Urinary bladder (tissue), 4 donors: ENCODE results near the gene THADA. TPM values are rescaled to one million over a fixed set of nuclear protein-coding genes. Genes with fewer than 3 reads are reported as not detected.
A peak's percentile ranks its signal among the peaks of the same experiment; 100 is the strongest.

ENCODE experiments used
- DNase-seq: peaks from one replicate; pipeline ENCODE4 v3.0.0-alpha.2; 2015; ENCODE audit errors: extremely low spot score
- H3K27ac ChIP-seq: one replicate; pipeline ENCODE4 v1.5.1; 2013; ENCODE audit warnings: low read depth, mild to moderate bottlenecking, moderate library complexity
- H3K36me3 ChIP-seq: one replicate; pipeline ENCODE4 v1.6.1; 2013; ENCODE audit warnings: mild to moderate bottlenecking, moderate library complexity; ENCODE audit not compliant: insufficient read depth
- H3K4me1 ChIP-seq: one replicate; pipeline ENCODE4 v1.6.1; 2013; ENCODE audit warnings: mild to moderate bottlenecking, moderate library complexity; ENCODE audit not compliant: insufficient read depth
- H3K4me3 ChIP-seq: one replicate; pipeline ENCODE4 v1.5.1; 2013; ENCODE audit warnings: low read depth, low read length
- WGBS: extraction: QIAGEN DNeasy Blood & Tissue Kit; methylation state at CpG from one replicate; pipeline ENCODE4 v1.1.7; 2013; 5-methylcytosine and 5-hydroxymethylcytosine counted together
- polyA plus RNA-seq: library from polyadenylated mRNA; stranded (reverse); fragments of 200-250 nt; gene quantifications from one replicate; pipeline ENCODE4 v1.2.3, GENCODE V29; 2013
- total RNA-seq: library from RNA; depleted of rRNA; stranded (reverse); fragments of >200 nt; gene quantifications from one replicate; pipeline ENCODE4 v1.2.3, GENCODE V29; 2014
- donor health status: healthy with polysubstance abuse.
- donor health status: healthy.

THADA gene
- total and polyA plus RNA-seq, 2 donors, result 12.2 to 71.6 TPM

DNA sequence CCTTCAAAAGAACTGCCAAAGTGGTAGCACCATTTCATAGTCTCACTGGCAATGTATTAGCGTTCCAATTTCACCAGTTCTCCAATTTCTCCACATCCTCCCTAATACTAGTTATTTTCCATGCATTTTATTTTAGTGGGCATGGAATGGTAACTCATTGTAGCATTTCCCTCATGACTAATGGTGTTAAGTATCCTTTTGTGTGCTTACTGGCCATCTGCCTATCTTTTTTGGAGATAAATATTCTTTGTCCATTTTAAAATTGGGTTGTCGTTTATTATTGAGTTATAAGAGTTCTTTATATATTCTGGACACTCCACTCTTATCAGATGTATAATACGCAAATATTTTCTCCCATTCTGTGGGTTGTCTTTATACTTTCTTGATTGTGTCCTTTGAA lies 107.1 kb downstream of the THADA start:
- WGBS, result 90% methylated on average over 3 of the region's 3 CpGs
- H3K27ac ChIP-seq, result no peak overlapping the region
- H3K4me1 ChIP-seq, result no peaks in the 10 kb centered on the region
- H3K4me3 ChIP-seq, result no peak overlapping the region
- DNase-seq, result no peak
- H3K36me3 ChIP-seq, result no peaks in the 10 kb centered on the region

DNA sequence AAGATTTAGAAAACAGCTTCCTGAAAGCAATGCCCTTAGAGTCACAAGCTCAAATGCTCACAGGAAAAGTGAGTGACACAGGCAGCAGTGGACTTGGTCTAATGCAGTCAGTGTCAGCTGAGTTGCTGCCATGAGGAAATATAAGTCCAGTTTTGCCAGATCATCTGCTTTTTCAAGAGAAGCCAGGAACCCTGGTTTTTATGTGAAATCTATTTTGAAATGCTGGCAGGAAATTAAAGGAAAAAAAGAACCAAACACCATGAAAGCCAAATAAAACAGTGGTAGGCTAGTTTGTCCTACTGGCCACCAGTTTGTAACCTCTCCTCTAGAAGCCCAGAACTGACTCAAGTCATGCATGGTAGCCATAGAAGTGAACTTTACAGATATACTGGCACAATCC lies 109.2 kb downstream of the THADA start:
- DNase-seq, result no peak
- no peaks in the 10 kb centered on the region for H3K4me1 ChIP-seq

DNA sequence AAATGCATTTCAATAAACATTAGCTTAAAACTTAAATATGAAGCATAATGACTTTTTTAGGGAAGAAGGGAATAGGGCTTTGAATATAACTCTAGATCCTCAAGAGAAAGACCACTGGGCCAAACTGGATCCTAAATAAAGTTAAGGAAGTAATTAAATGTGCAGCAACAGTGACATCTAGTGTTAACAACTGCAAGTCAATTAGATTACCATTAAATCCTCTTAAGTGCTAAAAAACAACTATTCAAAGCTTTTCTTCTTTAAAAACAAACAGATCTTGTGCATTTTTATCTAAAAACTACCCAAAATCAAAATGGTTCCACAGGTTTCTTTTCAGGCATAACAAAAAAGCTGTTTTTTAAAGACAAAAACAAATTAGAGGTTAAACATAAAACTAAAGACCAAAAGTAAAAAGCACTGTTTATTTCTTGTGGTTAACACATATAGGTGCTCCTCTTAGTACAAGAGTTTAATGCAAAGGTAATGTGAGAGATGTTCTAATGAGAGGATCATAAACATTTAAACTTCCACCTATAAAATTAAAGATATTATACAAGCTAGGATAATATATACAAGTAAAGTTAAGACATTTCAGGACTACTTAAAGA lies 111.4 kb downstream of the THADA start:
- Histone ChIP-seq H3K4me1 (no peaks in the 10 kb centered on the region), H3K27ac (no peak overlapping the region), H3K4me3 (no peak overlapping the region), H3K36me3 (peaks cover 3% of the 10 kb centered on the region)
- peak; percentile 83 for DNase-seq

More for the DNA sequence above, 109.2 kb downstream of the THADA start:
- peaks cover 3% of the 10 kb centered on the region for H3K36me3 ChIP-seq
- peak overlapping the region; percentile 3 for H3K27ac ChIP-seq
- no peak overlapping the region for H3K4me3 ChIP-seq

DNA sequence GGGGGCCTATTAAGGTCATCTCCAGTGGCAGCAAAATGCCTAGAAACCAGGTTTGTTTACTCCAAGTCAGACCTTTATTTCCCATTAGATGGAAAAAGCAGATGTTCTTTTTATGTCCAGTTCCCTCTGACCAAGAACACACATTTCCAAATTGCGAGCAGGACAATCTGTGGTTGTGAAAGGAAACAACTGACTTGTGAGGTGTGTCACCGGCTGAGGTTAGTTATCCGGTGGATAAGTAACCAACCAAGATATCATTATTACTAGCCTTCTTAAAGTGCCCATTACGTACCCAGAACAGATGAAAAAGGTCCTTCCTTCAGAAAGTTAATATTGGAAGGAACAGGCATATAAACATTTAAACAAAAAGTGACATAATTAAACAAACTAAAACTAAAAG lies 112.9 kb downstream of the THADA start:
- H3K4me1 ChIP-seq, result no peaks in the 10 kb centered on the region
- no peak overlapping the region for H3K4me3 ChIP-seq
- peak overlapping the region; percentile 50 for H3K27ac ChIP-seq
- no peak for DNase-seq
- WGBS, result 38% methylated on average over 4 of the region's 4 CpGs
- peaks cover 3% of the 10 kb centered on the region for H3K36me3 ChIP-seq

DNA sequence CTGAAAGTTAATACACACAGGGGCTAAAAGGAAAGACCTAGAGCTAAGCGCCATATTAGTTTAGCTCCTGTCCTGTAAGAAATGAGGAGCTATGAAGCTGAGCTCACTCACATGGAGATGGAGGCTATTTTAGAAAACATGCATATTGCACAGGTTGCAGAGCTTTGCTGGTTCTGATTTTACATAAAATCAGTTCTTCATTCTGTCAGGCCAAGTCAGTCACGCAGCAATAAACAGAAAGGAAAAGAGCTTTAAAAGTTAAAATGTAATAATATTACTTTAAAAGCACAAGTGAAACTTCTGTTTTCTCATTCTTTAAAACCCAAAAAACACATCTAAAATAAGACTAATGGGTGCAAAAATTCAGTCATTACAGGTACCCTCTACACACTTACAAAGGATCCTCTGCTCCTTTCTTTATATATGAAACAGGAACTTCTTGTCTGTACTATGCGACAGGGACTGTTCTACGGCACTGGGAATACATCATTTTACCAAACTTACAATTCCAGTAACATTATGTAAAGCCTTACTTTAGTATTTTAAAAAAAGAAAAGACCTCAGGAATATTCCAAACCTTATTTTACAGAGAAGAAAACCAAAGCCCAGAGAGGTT lies 113.8 kb downstream of the THADA start:
- Histone ChIP-seq H3K27ac (peak overlapping the region; percentile 38), H3K4me3 (no peak overlapping the region), H3K36me3 (peaks cover 3% of the 10 kb centered on the region), H3K4me1 (no peaks in the 10 kb centered on the region)
- no peak for DNase-seq
- 92% methylated on average over 4 of the region's 4 CpGs for WGBS

DNA sequence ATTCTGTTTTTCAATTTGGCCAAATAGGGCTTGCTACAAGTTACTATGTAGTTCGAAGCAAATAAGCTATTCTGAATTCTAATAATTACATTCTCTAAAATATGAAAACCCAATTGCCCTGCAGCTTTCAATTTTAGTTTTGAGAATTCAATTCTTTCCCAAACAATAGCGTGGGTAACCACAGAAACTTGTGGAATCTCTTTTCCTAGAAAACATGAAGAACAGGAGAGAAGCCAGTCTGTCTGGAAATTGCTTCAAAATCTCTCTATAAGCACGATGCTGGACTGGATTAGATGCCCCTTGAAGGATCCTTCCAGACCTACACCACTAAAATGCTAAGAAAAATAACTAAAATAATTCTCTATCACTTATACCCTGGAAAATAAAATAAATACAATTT lies 115.0 kb downstream of the THADA start:
- Histone ChIP-seq H3K4me3 (no peak overlapping the region), H3K36me3 (peaks cover 3% of the 10 kb centered on the region), H3K27ac (no peak overlapping the region), H3K4me1 (no peaks in the 10 kb centered on the region)
- 94% methylated on average over 3 of the region's 3 CpGs for WGBS
- DNase-seq, result no peak

DNA sequence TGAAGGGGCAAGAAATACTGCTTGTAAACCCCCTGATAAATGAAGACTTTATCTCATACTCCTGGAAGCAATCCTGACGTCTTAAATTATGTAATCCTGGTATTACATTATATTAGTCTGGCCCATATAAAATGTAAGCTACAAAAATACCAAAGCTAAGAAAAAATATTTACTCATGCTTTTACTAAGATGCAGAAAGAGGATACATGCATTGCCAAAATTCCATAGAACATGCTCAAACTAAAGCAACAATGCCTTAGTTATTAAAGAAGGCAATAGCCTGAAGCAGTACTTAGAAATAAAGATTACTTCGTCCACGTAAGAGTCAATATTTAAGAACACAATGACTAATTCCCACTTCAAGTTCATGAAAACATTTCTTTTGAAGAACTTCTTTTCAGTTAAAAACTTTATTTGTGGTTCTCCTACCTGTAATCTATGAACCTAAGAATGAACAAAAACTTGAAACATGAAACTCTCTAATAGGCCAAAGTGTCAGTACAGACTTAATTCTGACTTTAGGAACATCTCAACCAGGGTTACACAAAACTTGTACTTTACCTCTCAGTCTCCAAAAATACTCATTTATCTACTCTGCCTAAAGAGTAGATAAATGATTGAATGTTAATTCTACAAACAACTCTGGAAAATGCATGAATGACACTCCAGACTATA lies 117.3 kb downstream of the THADA start:
- H3K4me3 ChIP-seq, result no peak overlapping the region
- H3K36me3 ChIP-seq, result peaks cover 3% of the 10 kb centered on the region
- H3K4me1 ChIP-seq, result no peaks in the 10 kb centered on the region
- no peak for DNase-seq
- 32% methylated on average over 3 of the region's 3 CpGs for WGBS
- peak overlapping the region; percentile 38 for H3K27ac ChIP-seq

DNA sequence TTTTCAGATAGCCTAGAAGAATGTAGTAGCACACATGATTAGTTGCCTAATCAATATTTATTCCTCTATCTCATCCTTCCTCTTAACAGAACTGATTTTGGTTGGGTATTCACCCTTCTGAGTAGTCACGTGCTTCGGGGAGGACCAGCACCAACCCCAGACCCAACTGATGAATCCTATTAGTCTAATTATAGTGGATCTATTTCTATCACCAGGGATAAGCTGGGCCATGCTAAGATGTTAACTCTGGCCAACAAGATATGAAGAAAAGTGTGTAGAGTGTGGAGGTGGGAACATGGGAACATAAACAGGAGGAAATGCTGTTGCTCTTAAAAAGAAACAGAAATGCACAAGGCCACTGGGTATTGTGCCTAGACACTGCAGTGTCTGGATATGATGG lies 119.9 kb downstream of the THADA start:
- Histone ChIP-seq H3K27ac (no peak overlapping the region), H3K4me1 (no peaks in the 10 kb centered on the region), H3K4me3 (no peak overlapping the region), H3K36me3 (no peaks in the 10 kb centered on the region)
- no peak for DNase-seq
- 95% methylated on average over 2 of the region's 2 CpGs for WGBS

DNA sequence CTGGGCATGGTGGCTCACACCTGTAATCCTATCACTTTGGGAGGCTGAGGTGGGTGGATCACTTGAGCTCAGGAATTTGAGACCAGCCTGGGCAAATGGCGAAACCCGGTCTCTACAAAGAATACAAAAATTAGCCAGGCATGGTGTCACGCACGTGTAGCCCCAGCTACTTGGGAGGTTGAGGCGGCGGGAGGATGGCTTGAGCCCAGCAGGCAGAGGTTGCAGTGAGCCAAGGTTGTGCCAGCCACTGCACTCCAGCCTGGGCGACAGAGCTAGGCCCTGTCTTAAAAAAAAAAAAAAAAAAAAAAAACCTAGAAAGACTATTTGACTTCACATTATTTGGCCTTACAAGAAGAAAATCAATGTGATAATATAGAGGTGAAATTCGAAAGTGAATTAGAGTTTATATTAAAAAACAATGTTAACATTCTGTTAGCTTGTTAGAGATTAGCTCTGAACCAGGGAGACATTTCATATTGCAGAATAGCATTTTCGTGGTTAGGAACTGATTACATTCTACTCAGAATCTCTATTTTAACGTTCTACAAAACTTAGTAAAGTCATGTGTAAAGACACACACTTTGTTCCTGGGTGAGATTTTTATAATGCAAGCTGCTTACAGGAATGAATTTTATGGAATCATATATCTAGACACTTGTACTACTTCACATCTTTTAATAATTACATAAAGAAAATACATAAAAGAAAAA lies 120.5 kb downstream of the THADA start:
- Histone ChIP-seq H3K4me1 (no peaks in the 10 kb centered on the region), H3K36me3 (no peaks in the 10 kb centered on the region), H3K27ac (no peak overlapping the region), H3K4me3 (no peak overlapping the region)
- WGBS, result 94% methylated on average over 10 of the region's 10 CpGs
- no peak for DNase-seq

DNA sequence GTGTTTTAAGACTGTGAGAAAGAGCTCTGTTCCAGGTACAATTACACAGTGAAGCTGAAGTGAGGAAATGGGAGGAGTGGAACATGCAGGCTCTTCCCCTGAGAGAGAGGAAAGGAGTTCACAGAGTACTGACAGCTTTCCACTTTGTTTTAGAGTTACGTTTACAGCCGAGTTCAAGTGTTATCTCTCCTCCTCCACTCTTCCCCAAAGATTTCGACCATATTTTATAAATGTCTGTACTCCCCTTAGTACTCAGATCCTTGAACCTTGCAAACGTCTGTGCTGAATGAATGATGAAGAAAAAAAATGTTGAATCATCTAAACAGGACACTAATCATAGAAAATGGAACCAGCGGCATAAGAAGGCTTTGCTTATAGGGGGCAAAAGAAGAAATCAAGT lies 121.6 kb downstream of the THADA start:
- Histone ChIP-seq H3K4me1 (no peaks in the 10 kb centered on the region), H3K36me3 (no peaks in the 10 kb centered on the region), H3K27ac (no peak overlapping the region), H3K4me3 (no peak overlapping the region)
- DNase-seq, result no peak
- WGBS, result 80% methylated on average over 5 of the region's 5 CpGs

DNA sequence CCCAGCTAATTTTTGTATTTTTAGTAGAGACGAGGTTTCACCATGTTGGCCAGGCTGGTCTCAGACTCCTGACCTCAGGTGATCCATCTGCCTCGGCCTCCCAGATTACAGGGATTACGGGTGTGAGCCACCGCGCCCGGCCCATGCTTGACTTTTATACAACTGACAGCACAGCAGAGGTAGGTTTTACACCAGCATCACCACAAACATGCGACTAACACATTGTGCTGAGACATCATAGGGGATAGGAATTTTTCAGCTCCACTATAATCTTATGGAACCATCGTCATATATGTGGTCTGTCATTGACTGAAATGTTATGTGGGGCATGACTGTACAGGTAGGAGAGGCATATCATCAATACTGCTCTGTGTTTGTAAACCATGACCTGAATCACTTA lies 122.1 kb downstream of the THADA start:
- WGBS, result 85% methylated on average over 8 of the region's 8 CpGs
- Histone ChIP-seq H3K27ac (no peak overlapping the region), H3K4me3 (no peak overlapping the region), H3K36me3 (no peaks in the 10 kb centered on the region), H3K4me1 (no peaks in the 10 kb centered on the region)
- no peak for DNase-seq

DNA sequence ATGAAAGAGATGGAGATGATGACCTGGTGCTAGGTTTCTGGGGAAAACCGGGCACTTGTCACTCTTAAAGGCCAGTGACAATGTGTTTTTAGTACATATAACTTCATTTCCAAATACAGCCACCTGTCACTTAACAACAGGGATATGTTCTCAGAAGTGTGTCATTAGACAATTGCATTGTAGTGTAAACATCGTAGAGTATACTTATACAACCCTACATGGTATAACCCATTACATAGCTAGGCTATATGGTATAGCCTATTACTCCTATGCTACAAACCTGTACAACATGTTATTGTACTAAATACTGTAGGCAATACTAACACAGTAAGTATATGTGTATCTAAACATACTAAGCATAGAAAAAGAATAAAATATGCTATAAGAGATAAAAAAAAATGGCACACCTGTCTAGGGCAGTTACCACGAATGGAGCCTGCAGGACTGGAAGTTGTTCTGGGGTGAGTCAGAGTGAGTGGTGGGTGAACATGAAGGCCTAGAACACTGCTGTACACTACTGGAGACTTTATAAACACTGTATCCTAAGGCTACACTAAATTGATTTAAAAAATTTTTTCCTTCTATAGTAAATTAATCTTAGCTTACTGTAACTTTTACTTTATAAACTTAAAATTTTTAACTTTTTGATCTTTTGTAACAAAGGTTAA lies 123.2 kb downstream of the THADA start:
- no peak overlapping the region for H3K27ac ChIP-seq
- H3K4me3 ChIP-seq, result no peak overlapping the region
- H3K36me3 ChIP-seq, result no peaks in the 10 kb centered on the region
- 93% methylated on average over 3 of the region's 3 CpGs for WGBS
- H3K4me1 ChIP-seq, result no peaks in the 10 kb centered on the region
- DNase-seq, result no peak

DNA sequence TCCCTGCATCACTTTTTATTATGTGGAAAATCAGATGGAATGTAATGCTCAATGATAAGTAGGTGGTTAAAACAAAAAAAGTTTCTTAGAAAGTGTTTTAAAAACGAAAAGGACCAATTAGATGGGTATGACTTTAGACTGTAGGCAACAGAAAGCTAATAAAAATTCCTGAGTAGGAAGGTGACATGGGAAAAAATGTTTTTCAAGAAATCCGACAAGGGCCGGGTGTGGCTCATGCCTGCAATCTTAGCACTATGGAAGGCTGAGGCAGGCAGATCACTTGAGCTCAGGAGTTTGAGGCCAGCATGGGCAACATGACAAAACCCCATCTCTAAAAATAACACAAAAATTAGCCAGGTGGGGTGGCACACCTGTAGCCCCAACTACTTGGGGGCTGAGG lies 126.1 kb downstream of the THADA start:
- Histone ChIP-seq H3K36me3 (no peaks in the 10 kb centered on the region), H3K4me3 (no peak overlapping the region), H3K4me1 (no peaks in the 10 kb centered on the region), H3K27ac (no peak overlapping the region)
- no peak for DNase-seq
- 85% methylated on average over 3 of the region's 3 CpGs for WGBS
